H54 (cell line): ENCODE results near the gene PBRM1.
"Not testable (repeated sequence)": the region's sequence is repeated elsewhere in the genome, so short reads cannot be mapped to it uniquely, and the experiment has no call there.

Experiments
- DNase-seq: peaks from one replicate; pipeline ENCODE4 v3.0.0; 2011; ENCODE audit warnings: low spot score, mixed read lengths; ENCODE audit not compliant: insufficient read length
- FAIRE-seq: peaks from 3 replicates; lab custom pipeline; 2011; peaks lifted over from hg19 to GRCh38; lab: Jason Lieb, UNC
- POLR2A ChIP-seq: IDR thresholded peaks from 2 replicates; pipeline ENCODE4 v1.6.1; 2011; ENCODE audit warnings: low read depth, mild to moderate bottlenecking, low read length

PBRM1 gene

GRCh38 chr3:52694528-52695189, 8.9 kb upstream of the PBRM1 start:
- TF ChIP-seq POLR2A, result no peak
- DNase-seq (no peak), FAIRE-seq (no peak)

- TF ChIP-seq POLR2A, result no peak
- DNase-seq (no peak), FAIRE-seq (no peak)
Measured at GRCh38 chr3:52693071-52693470, 7.4 kb upstream of the PBRM1 start.

- no peak for DNase-seq
- FAIRE-seq, result no peak
- no peak for TF ChIP-seq POLR2A
Measured at GRCh38 chr3:52690560-52690959, 4.8 kb upstream of the PBRM1 start.

GRCh38 chr3:52689151-52689550, 3.4 kb upstream of the PBRM1 start:
- FAIRE-seq, result no peak
- TF ChIP-seq POLR2A, result no peak

GRCh38 chr3:52688266-52688665, 2.6 kb upstream of the PBRM1 start:
- no peak for TF ChIP-seq POLR2A

More at GRCh38 chr3:52689151-52689550, 3.4 kb upstream of the PBRM1 start:
- DNase-seq, result no peak

GRCh38 chr3:52685285-52685708, 416 bp downstream of the PBRM1 start:
- FAIRE-seq, result no peak
- no peak for TF ChIP-seq POLR2A
- peak; percentile 71 for DNase-seq

More at GRCh38 chr3:52688266-52688665, 2.6 kb upstream of the PBRM1 start:
- no peak for DNase-seq
- no peak for FAIRE-seq

- FAIRE-seq (no peak), DNase-seq (no peak)
- no peak for TF ChIP-seq POLR2A
Measured at GRCh38 chr3:52684184-52684583, 1.5 kb downstream of the PBRM1 start.

- FAIRE-seq, result no peak
- no peak for DNase-seq
- TF ChIP-seq POLR2A, result no peak
Measured at GRCh38 chr3:52683611-52684010, 2.1 kb downstream of the PBRM1 start.

- peak; percentile 81 for FAIRE-seq
- no peak for TF ChIP-seq POLR2A
- no peak for DNase-seq
Measured at GRCh38 chr3:52682016-52682415, 3.7 kb downstream of the PBRM1 start.

- DNase-seq (no peak), FAIRE-seq (no peak)
- no peak for TF ChIP-seq POLR2A
Measured at GRCh38 chr3:52681596-52681995, 4.1 kb downstream of the PBRM1 start.

GRCh38 chr3:52679811-52680210, 5.9 kb downstream of the PBRM1 start:
- DNase-seq (no peak), FAIRE-seq (no peak)
- TF ChIP-seq POLR2A, result no peak

- no peak for TF ChIP-seq POLR2A
- DNase-seq (no peak), FAIRE-seq (no peak)
Measured at GRCh38 chr3:52679199-52679538, 6.5 kb downstream of the PBRM1 start.

- FAIRE-seq, result no peak
- no peak for TF ChIP-seq POLR2A
- no peak for DNase-seq
Measured at GRCh38 chr3:52678265-52679198, 7.2 kb downstream of the PBRM1 start.

- not testable (repeated sequence) for FAIRE-seq, DNase-seq
Measured at GRCh38 chr3:52676201-52676600, 9.5 kb downstream of the PBRM1 start.
